PC-3 (cell line): ENCODE measurements around the gene RETREG3. TPM values are rescaled to one million over a fixed set of nuclear protein-coding genes. Genes with fewer than 3 reads are reported as not detected.

Experiments
- ATAC-seq: fragments of 200-7000 bp; cut with Tn5 transposase; 2 replicates; pipeline ENCODE4 v1.9.1; 2020; ENCODE audit warnings: mild to moderate bottlenecking, moderate library complexity
- BruUV-seq: library from RNA; stranded (reverse); fragments of 400-500 nt; replicated peaks from 2 replicates; lab custom pipeline; 2021; lab: Mats Ljungman, UMichigan
- CTCF ChIA-PET: fragments of 300-600 bp; sonication (Branson Sonifier 250); formaldehyde crosslinking; loops from one replicate; lab custom pipeline; 2022; ENCODE audit warnings: antibody characterized with exemption; lab: Charles Lee
- POLR2A ChIA-PET: fragments of 300-600 bp; sonication (Branson Sonifier 250); formaldehyde crosslinking; loops from one replicate; lab custom pipeline; 2022; ENCODE audit warnings: antibody characterized with exemption; ENCODE audit not compliant: unreplicated experiment; lab: Charles Lee
- DNase-seq: peaks from one replicate; pipeline ENCODE4 v3.0.0-alpha.2; 2015
- H2AFZ ChIP-seq: fragments of 300-600 bp; sonication (generic); 2 replicates; pipeline ENCODE4 v1.6.0; 2016; ENCODE audit warnings: antibody characterized with exemption, low read length
- H3F3A ChIP-seq: fragments of 300-600 bp; sonication (generic); one replicate; pipeline ENCODE4 v1.6.0; 2017; ENCODE audit warnings: antibody characterized with exemption, low read length, control low read depth, mild to moderate bottlenecking; ENCODE audit not compliant: unreplicated experiment
- H3K27ac ChIP-seq: fragments of 300-600 bp; sonication (generic); 2 replicates; pipeline ENCODE4 v1.5.1; 2016; ENCODE audit warnings: mild to moderate bottlenecking, low read length
- H3K27me3 ChIP-seq: fragments of 300-600 bp; sonication (generic); 2 replicates; pipeline ENCODE4 v1.6.1; 2016; ENCODE audit warnings: low read length, mixed read lengths
- H3K36me3 ChIP-seq: fragments of 300-600 bp; sonication (generic); 2 replicates; pipeline ENCODE4 v1.6.1; 2016; ENCODE audit warnings: low read depth, mixed run types, low read length, mixed read lengths
- H3K4me1 ChIP-seq: fragments of 300-600 bp; sonication (generic); 2 replicates; pipeline ENCODE4 v1.5.1; 2016; ENCODE audit warnings: low read length; ENCODE audit not compliant: insufficient read depth
- H3K4me2 ChIP-seq: fragments of 300-600 bp; sonication (generic); 2 replicates; pipeline ENCODE4 v1.6.0; 2016; ENCODE audit warnings: low read length
- H3K4me3 ChIP-seq: fragments of 300-600 bp; sonication (generic); 2 replicates; pipeline ENCODE4 v1.5.1; 2016; ENCODE audit warnings: mild to moderate bottlenecking, low read length, mixed read lengths
- H3K79me2 ChIP-seq: fragments of 300-600 bp; sonication (generic); 2 replicates; pipeline ENCODE4 v1.6.1; 2017; ENCODE audit warnings: low read length, mixed read lengths
- H3K9ac ChIP-seq: fragments of 300-600 bp; sonication (generic); 2 replicates; pipeline ENCODE4 v1.6.0; 2016; ENCODE audit warnings: mild to moderate bottlenecking, low read length
- H3K9me2 ChIP-seq: fragments of 300-600 bp; sonication (generic); replicated peaks from 2 replicates; pipeline ENCODE4 v1.6.1; 2016; ENCODE audit warnings: mixed run types, low read length, mixed read lengths
- H3K9me3 ChIP-seq: fragments of 300-600 bp; sonication (generic); 2 replicates; pipeline ENCODE4 v1.6.1; 2016; ENCODE audit warnings: low read length, mixed read lengths
- H4K20me1 ChIP-seq: fragments of 300-600 bp; sonication (generic); 2 replicates; pipeline ENCODE4 v1.6.1; 2016; ENCODE audit warnings: low read length, mixed read lengths
- CTCF ChIP-seq: fragments of 300-600 bp; sonication (generic); conservative IDR thresholded peaks from 2 replicates; pipeline ENCODE4 v1.5.1; 2017; ENCODE audit warnings: antibody characterized with exemption, low read depth, mild to moderate bottlenecking, low read length
- EZH2 ChIP-seq: fragments of 300-600 bp; sonication (generic); IDR thresholded peaks from one replicate; pipeline ENCODE4 v1.6.1; 2017; ENCODE audit warnings: antibody characterized with exemption, mild to moderate bottlenecking, low read length; ENCODE audit not compliant: unreplicated experiment
- EZH2phosphoT487 ChIP-seq: fragments of 300-600 bp; sonication (generic); IDR thresholded peaks from 2 replicates; pipeline ENCODE4 v1.6.1; 2018; ENCODE audit warnings: mild to moderate bottlenecking, antibody characterized with exemption, low read length, borderline replicate concordance
- intact Hi-C: fragments of 100-400 bp; cut with micrococcal nuclease; formaldehyde crosslinking; loops from 2 replicates; pipeline ENCODE4 v1.9.0; 2023
- total RNA-seq: library from RNA; depleted of rRNA; stranded (reverse); fragments of >200 nt; gene quantifications from 2 replicates; pipeline ENCODE4 v1.2.3, GENCODE V29; 2014

RETREG3 gene
- total RNA-seq, 1 experiment from 2014 or later, result 19.3 TPM

- no TSS peak for BruUV-seq
- Histone ChIP-seq H3K79me2 (peaks cover 45% of the 10 kb centered on the region), H3K4me3 (peak overlapping the region; percentile 83), H2AFZ (no peak overlapping the region), H3K4me2 (peak overlapping the region; percentile 99), H3K27me3 (no peaks in the 10 kb centered on the region), H3K36me3 (peaks cover 6% of the 10 kb centered on the region; the same call in 1 of the 2 replicates), H3K9me3 (no peaks in the 10 kb centered on the region), H3K4me1 (peaks cover 25% of the 10 kb centered on the region), H3K9ac (peak overlapping the region; percentile 95), H3F3A (no peaks in the 10 kb centered on the region), H4K20me1 (no peaks in the 10 kb centered on the region), H3K9me2 (no peaks in the 10 kb centered on the region), H3K27ac (peak overlapping the region; percentile 76)
- DNase-seq (peak; percentile 61), ATAC-seq (0 out of 2 replicates have a peak, but pooled peaks have one; percentile 5)
- intact Hi-C loops, result no loop called here
- CTCF ChIA-PET, result no interaction called here
- TF ChIP-seq EZH2phosphoT487 (no peak), EZH2 (no peak), CTCF (no peak)
- POLR2A ChIA-PET, result no interaction called here
Measured at GRCh38 chr17:42563543-42563942, 45.6 kb downstream of the RETREG3 start.

GRCh38 chr17:42563143-42563509 is 46.0 kb downstream of the RETREG3 start:
- H3K4me3 ChIP-seq, result peak overlapping the region; percentile 83
- H3K9me2 ChIP-seq, result no peaks in the 10 kb centered on the region
- peaks cover 42% of the 10 kb centered on the region for H3K79me2 ChIP-seq
- DNase-seq, result no peak
- ChIA-PET CTCF (no interaction called here), POLR2A (no interaction called here)
- TF ChIP-seq EZH2phosphoT487 (no peak), EZH2 (no peak), CTCF (no peak)
- peak overlapping the region; percentile 76 for H3K27ac ChIP-seq
- peaks cover 25% of the 10 kb centered on the region for H3K4me1 ChIP-seq
- no peak for ATAC-seq
- H3K27me3 ChIP-seq, result no peaks in the 10 kb centered on the region
- peak overlapping the region; percentile 99 for H3K4me2 ChIP-seq
- BruUV-seq, result no TSS peak
- peak overlapping the region; percentile 95 for H3K9ac ChIP-seq
- H4K20me1 ChIP-seq, result no peaks in the 10 kb centered on the region
- no peak overlapping the region for H2AFZ ChIP-seq
- H3K36me3 ChIP-seq, result peaks cover 6% of the 10 kb centered on the region; the same call in 1 of the 2 replicates
- H3K9me3 ChIP-seq, result no peaks in the 10 kb centered on the region
- no peaks in the 10 kb centered on the region for H3F3A ChIP-seq
- intact Hi-C loops, result no loop called here

DNA sequence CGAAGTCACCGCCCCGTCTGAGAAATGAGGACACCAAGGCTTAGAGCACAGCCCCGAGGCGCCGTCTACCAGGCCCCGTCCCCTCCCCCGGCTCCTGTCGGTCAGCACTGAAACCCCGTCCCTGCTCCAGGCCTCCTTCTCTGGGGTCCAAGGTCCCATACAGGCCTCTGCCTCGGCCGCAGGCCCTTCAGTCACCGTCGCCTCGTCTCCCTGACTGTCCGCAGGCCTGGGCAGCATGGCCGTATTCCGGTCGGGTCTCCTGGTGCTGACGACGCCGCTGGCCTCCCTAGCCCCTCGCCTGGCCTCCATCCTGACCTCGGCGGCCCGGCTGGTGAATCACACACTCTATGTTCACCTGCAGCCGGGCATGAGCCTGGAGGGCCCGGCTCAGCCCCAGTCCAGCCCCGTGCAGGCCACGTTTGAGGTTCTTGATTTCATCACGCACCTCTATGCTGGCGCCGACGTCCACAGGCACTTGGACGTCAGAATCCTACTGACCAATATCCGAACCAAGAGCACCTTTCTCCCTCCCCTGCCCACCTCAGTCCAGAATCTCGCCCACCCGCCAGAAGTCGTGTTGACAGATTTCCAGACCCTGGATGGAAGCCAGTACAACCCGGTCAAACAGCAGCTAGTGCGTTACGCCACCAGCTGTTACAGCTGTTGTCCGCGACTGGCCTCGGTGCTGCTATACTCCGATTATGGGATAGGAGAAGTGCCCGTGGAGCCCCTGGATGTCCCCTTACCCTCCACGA is 46.6 kb downstream of the RETREG3 start:
- Histone ChIP-seq H3K9me3 (no peaks in the 10 kb centered on the region), H3K27me3 (no peaks in the 10 kb centered on the region), H2AFZ (peak overlapping the region; percentile 93), H3K27ac (peak overlapping the region; percentile 76), H3K36me3 (peaks cover 6% of the 10 kb centered on the region; the same call in 1 of the 2 replicates), H3F3A (no peaks in the 10 kb centered on the region), H4K20me1 (no peaks in the 10 kb centered on the region), H3K4me3 (peak overlapping the region; percentile 83), H3K9me2 (no peaks in the 10 kb centered on the region), H3K4me1 (peaks cover 21% of the 10 kb centered on the region), H3K9ac (peak overlapping the region; percentile 95), H3K79me2 (peaks cover 37% of the 10 kb centered on the region), H3K4me2 (peak overlapping the region; percentile 99)
- TF ChIP-seq EZH2, result no peak
- TF ChIP-seq CTCF, result no peak
- no peak for TF ChIP-seq EZH2phosphoT487
- POLR2A ChIA-PET, result no interaction called here
- CTCF ChIA-PET, result no interaction called here
- intact Hi-C loops, result no loop called here
- DNase-seq (no peak), ATAC-seq (peak; percentile 18)
- TSS peak; percentile 59 for BruUV-seq
